Breast epithelium (tissue), 3 donors: Measurements from ENCODE around the gene SHC3.

ENCODE experiments used
- CTCF ChIP-seq, 3 donors: fragments of 450-650 bp; IDR thresholded peaks; one replicate each; pipeline ENCODE4 v1.5.1; 2016 to 2017; ENCODE audit warnings: antibody characterized with exemption in 3 of 3, mild to moderate bottlenecking in 3 of 3, moderate library complexity in 3 of 3
- POLR2A ChIP-seq: fragments of 450-650 bp; IDR thresholded peaks from one replicate; pipeline ENCODE4 v1.6.1; 2016; ENCODE audit warnings: antibody characterized with exemption, mild to moderate bottlenecking, moderate library complexity

GRCh38 chr9:89177012-89177943, 1.3 kb downstream of the SHC3 start:
- TF ChIP-seq CTCF (IDR thresholded peaks at IDR 0.05) (no peak), POLR2A (no peak)
